MCF 10A (cell line): ENCODE data around the gene SPACDR. TPM values are rescaled to one million over a fixed set of nuclear protein-coding genes. Genes with fewer than 3 reads are reported as not detected.

ENCODE experiments used
- BruUV-seq: library from RNA; stranded (reverse); fragments of 400-500 nt; replicated peaks from 2 replicates; lab custom pipeline; 2021; lab: Mats Ljungman, UMichigan
- CTCF ChIA-PET: fragments of 300-600 bp; sonication (Branson Sonifier 250); formaldehyde crosslinking; extraction: SDS; loops from one replicate; lab custom pipeline; 2021; ENCODE audit warnings: antibody characterized with exemption, inconsistent platforms; lab: Yijun Ruan, JAX
- POLR2A ChIA-PET: fragments of 300-600, 350-650 bp; sonication (Branson Sonifier 250); formaldehyde crosslinking; extraction: SDS; loops from one replicate; lab custom pipeline; 2020; ENCODE audit warnings: antibody characterized with exemption, inconsistent platforms; lab: Yijun Ruan, JAX
- DNase-seq: peaks from one replicate; pipeline ENCODE4 v3.0.0-alpha.2; 2018; ENCODE audit not compliant: unreplicated experiment
- H3K27ac Mint-ChIP-seq: one replicate; pipeline ENCODE4 v1.8.0; 2022; ENCODE audit warnings: mild to moderate bottlenecking, low read depth, mixed read lengths; ENCODE audit not compliant: unreplicated experiment
- H3K27me3 Mint-ChIP-seq: one replicate; pipeline ENCODE4 v1.8.0; 2022; ENCODE audit warnings: mixed read lengths; ENCODE audit not compliant: insufficient read depth, unreplicated experiment
- H3K36me3 Mint-ChIP-seq: one replicate; pipeline ENCODE4 v1.8.0; 2022; ENCODE audit warnings: mild to moderate bottlenecking, moderate library complexity, mixed read lengths; ENCODE audit not compliant: insufficient read depth, unreplicated experiment
- H3K4me1 Mint-ChIP-seq: one replicate; pipeline ENCODE4 v1.8.0; 2022; ENCODE audit warnings: mixed read lengths; ENCODE audit not compliant: insufficient read depth, unreplicated experiment
- H3K4me3 Mint-ChIP-seq: one replicate; pipeline ENCODE4 v1.8.0; 2022; ENCODE audit warnings: mild to moderate bottlenecking, moderate library complexity, mixed read lengths; ENCODE audit not compliant: unreplicated experiment
- H3K9me3 Mint-ChIP-seq: one replicate; pipeline ENCODE4 v1.8.0; 2022; ENCODE audit warnings: mixed read lengths; ENCODE audit not compliant: unreplicated experiment
- intact Hi-C: fragments of 100-400 bp; cut with micrococcal nuclease; formaldehyde crosslinking; loops from 2 replicates; pipeline ENCODE4 v1.14.1; 2022
- total RNA-seq: library from RNA; stranded (reverse); gene quantifications from 2 replicates; pipeline ENCODE4 v1.2.3, GENCODE V29; 2022
- TF ChIP-seq, protein P1 (sequence below): fragments of 200-600 bp; IDR thresholded peaks from one replicate; pipeline ENCODE4 v1.8.0; 2022; ENCODE audit warnings: antibody characterized with exemption, mild to moderate bottlenecking; ENCODE audit not compliant: unreplicated experiment

Gene SPACDR
- total RNA-seq, 1 experiment from 2014 or later: 0.49 TPM

GRCh38 chr7:100478958-100479660, 15.0 kb upstream of the SPACDR start, which contains the start of gene TSC22D4:
Gene TSC22D4, minus strand, starts transcription at chr7:100479214. Its CDS starts 1,176 bp downstream, at chr7:100478038.
- DNase-seq: peak; percentile 93
- intact Hi-C loops: loop anchor here (5.0 kb wide), 1 partner anchor 193 kb away; the partner anchor contains the start of gene GNB2
- H3K27ac Mint-ChIP-seq: peak within 1 kb of the TSS; percentile 99
- H3K4me1 Mint-ChIP-seq: peaks cover 7% of the 10 kb centered on the region
- peak within 1 kb of the TSS; percentile 93 for H3K4me3 Mint-ChIP-seq
- no peaks in the 10 kb centered on the region for H3K9me3 Mint-ChIP-seq
- H3K36me3 Mint-ChIP-seq: peaks cover 9% of the 10 kb centered on the region
- POLR2A ChIA-PET: interaction anchor here (0.6 to 3.0 kb wide), 17 partner anchors 8 to 373 kb away, joined by 3 to 18 read pairs (median 5); partner anchors contain the start of genes AGFG2, FBXO24, LRCH4 and MEPCE
- CTCF ChIA-PET: interaction anchor here (0.7 to 4.8 kb wide), 10 partner anchors 10 to 213 kb away, joined by 3 to 45 read pairs (median 3); no protein-coding TSS in a partner anchor
- TF ChIP-seq, protein P1, sequence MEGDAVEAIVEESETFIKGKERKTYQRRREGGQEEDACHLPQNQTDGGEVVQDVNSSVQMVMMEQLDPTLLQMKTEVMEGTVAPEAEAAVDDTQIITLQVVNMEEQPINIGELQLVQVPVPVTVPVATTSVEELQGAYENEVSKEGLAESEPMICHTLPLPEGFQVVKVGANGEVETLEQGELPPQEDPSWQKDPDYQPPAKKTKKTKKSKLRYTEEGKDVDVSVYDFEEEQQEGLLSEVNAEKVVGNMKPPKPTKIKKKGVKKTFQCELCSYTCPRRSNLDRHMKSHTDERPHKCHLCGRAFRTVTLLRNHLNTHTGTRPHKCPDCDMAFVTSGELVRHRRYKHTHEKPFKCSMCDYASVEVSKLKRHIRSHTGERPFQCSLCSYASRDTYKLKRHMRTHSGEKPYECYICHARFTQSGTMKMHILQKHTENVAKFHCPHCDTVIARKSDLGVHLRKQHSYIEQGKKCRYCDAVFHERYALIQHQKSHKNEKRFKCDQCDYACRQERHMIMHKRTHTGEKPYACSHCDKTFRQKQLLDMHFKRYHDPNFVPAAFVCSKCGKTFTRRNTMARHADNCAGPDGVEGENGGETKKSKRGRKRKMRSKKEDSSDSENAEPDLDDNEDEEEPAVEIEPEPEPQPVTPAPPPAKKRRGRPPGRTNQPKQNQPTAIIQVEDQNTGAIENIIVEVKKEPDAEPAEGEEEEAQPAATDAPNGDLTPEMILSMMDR: no peak
- BruUV-seq: no TSS peak
- H3K27me3 Mint-ChIP-seq: no peaks in the 10 kb centered on the region

DNA sequence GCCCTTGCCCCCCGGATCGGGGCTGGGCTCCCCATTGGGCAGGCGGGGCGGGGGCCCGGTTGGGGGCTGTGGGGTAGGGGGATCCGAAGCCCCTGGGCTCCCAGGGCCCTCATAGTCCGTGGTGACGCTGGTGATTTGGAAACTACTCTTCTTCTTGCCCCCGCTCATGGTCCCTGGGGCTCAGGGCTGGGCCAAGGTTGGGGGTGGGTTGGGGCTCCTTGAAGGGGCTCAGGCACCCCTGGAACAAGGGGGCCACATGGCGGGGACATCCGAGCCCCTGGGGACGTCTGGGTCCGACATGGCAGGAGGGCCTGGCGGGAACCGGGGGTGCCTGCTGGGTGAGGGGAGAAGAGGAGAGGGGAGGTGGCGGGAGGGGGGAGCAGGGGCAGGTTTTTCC, 13.8 kb upstream of the SPACDR start:
- ChIA-PET POLR2A (interaction anchor here (0.6 to 3.0 kb wide), 10 partner anchors 31 to 109 kb away, joined by 3 to 18 read pairs (median 9); partner anchors contain the start of genes AGFG2, FBXO24 and LRCH4), CTCF (interaction anchor here (0.7 to 4.8 kb wide), 6 partner anchors 9 to 214 kb away, joined by 3 to 45 read pairs (median 4); no protein-coding TSS in a partner anchor)
- no peaks in the 10 kb centered on the region for H3K9me3 Mint-ChIP-seq
- TF ChIP-seq, protein P1: no peak
- peak overlapping the region; percentile 93 for H3K4me3 Mint-ChIP-seq
- DNase-seq: no peak
- intact Hi-C loops: loop anchor here (5.0 kb wide), 1 partner anchor 194 kb away; the partner anchor contains the start of gene GNB2
- H3K4me1 Mint-ChIP-seq: peaks cover 12% of the 10 kb centered on the region
- no TSS peak for BruUV-seq
- peaks cover 20% of the 10 kb centered on the region for H3K36me3 Mint-ChIP-seq
- H3K27me3 Mint-ChIP-seq: no peaks in the 10 kb centered on the region
- H3K27ac Mint-ChIP-seq: peak overlapping the region; percentile 99

DNA sequence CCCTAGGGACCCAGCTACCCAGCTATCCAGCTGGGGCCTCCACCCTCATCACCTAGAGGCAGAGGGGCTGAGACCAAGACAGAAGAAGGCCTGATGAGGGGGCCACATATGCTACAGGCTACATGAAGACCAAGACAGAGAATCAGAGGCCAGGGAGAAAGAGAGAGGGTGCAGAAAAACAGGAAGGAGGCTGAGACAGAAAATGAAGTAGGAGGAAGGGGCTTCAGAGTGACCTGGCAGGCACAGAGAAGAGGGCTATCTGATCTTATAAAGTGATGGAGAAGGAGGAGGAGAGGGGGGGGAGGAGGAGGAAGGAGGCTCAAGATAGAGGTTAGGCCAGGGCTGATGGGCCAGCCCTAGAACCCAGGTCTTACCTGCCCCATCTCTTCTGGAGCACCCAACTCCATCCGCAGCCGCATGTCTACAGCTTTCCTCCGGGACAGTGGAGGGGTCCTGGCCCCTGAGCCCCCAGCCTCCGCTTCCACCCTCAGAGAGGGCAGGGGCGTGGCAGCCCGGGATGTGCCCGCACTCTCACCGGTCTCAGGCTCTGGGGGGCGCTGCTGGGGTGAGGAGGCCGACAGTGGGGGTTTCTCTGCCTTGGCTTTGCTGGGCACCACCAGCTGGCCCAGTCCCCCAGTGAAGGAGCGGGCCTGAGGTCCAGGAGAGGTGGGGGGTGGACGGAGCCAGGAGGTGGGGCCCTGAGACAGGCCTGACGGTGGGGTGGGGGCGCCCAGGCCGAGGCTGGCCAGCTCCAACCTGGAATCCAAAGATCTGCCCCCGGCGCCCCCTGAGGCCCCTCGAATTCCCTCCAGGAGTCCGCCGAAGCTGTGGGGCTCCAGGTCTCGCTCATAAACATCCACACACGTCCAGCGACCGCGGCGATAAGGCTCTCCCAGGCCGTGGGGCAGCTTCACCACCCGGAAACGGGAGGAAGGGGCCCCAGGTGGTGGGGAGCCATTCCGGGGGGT, 13.1 kb upstream of the SPACDR start:
- Mint-ChIP-seq H3K4me3 (peak overlapping the region; percentile 93), H3K27me3 (no peaks in the 10 kb centered on the region), H3K27ac (peak overlapping the region; percentile 65), H3K9me3 (no peaks in the 10 kb centered on the region), H3K36me3 (peaks cover 17% of the 10 kb centered on the region), H3K4me1 (peaks cover 12% of the 10 kb centered on the region)
- no TSS peak for BruUV-seq
- TF ChIP-seq, protein P1: peak; percentile 13
- intact Hi-C loops: loop anchor here (5.0 kb wide), 1 partner anchor 195 kb away; the partner anchor contains the start of gene GNB2
- POLR2A ChIA-PET: interaction anchor here (0.6 to 3.0 kb wide), 8 partner anchors 39 to 109 kb away, joined by 3 to 18 read pairs (median 8); partner anchors contain the start of genes AGFG2, FBXO24 and LRCH4
- no peak for DNase-seq
- CTCF ChIA-PET: interaction anchor here (0.5 to 4.8 kb wide), 12 partner anchors 8 to 856 kb away, joined by 3 to 45 read pairs (median 4); no protein-coding TSS in a partner anchor
